Upper lobe of left lung (tissue), 4 donors: ENCODE results near the gene FAM81A.

Source experiments
- EP300 ChIP-seq, 4 donors: sonication (generic); formaldehyde crosslinking; IDR thresholded peaks; one replicate each; pipeline ENCODE4 v1.5.1; 2017; ENCODE audit warnings: antibody characterized with exemption in 4 of 4, control low read depth in 2 of 4
- POLR2A ChIP-seq, 4 donors: fragments of 450-650 bp; IDR thresholded peaks; one replicate each; pipeline ENCODE4 v1.5.1; 2016 to 2017; ENCODE audit warnings: antibody characterized with exemption in 4 of 4, mild to moderate bottlenecking in 2 of 4
- POLR2AphosphoS5 ChIP-seq, 2 donors: sonication (generic); formaldehyde crosslinking; IDR thresholded peaks; one replicate each; pipeline ENCODE4 v1.5.1; 2017; ENCODE audit warnings: antibody characterized with exemption in 2 of 2
- TF ChIP-seq, protein P1 (sequence below), 6 experiments: fragments of 450-650 bp in 4 of 6; fragments of 200-600 bp in 2 of 6; sonication (generic) in 2 of 6; IDR thresholded peaks; one replicate each; pipeline ENCODE4 v1.5.1; 2016 to 2019; ENCODE audit warnings: antibody characterized with exemption in 6 of 6

DNA sequence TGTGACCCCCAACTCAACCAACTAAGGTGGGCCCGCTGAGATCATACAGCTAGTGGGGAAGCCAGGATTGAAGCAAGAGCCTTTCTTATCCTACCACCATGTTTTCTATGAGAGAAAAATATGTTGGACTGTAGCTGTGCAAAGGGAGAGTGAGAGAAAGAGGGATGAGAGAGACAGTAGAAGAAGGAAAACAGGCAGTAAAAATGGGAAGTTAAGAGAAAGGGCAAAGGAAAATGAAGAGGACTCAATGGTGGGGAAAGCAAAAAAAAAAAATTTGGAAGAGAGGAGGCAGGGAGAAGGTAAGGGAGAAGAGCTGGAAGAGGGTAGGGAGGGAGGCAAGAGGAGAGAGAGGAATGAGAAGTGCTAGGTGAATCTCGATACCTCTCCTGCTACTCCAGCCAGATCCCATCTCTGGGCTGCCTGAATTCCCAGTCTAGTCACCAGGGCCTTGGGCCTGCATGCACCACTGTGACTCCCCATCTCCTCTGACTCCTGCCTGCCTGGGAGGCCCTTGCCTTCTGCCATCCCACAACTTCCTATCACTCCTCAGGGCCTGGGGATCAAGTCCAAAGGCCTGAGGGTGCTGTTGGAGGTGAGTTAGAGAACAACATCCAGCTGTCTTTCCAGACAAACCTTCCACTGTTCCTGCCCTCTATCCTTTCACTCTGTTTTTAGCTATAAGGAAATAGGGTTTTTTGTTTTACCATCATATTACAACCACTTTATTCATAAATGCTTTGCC, 15.7 kb downstream of the FAM81A start:
- TF ChIP-seq, protein P1, sequence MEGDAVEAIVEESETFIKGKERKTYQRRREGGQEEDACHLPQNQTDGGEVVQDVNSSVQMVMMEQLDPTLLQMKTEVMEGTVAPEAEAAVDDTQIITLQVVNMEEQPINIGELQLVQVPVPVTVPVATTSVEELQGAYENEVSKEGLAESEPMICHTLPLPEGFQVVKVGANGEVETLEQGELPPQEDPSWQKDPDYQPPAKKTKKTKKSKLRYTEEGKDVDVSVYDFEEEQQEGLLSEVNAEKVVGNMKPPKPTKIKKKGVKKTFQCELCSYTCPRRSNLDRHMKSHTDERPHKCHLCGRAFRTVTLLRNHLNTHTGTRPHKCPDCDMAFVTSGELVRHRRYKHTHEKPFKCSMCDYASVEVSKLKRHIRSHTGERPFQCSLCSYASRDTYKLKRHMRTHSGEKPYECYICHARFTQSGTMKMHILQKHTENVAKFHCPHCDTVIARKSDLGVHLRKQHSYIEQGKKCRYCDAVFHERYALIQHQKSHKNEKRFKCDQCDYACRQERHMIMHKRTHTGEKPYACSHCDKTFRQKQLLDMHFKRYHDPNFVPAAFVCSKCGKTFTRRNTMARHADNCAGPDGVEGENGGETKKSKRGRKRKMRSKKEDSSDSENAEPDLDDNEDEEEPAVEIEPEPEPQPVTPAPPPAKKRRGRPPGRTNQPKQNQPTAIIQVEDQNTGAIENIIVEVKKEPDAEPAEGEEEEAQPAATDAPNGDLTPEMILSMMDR (IDR thresholded peaks at IDR 0.05) = no peak
- TF ChIP-seq POLR2AphosphoS5 (IDR thresholded peaks at IDR 0.05) = no peak
- TF ChIP-seq POLR2A (IDR thresholded peaks at IDR 0.05) = no peak
- TF ChIP-seq EP300 (IDR thresholded peaks at IDR 0.05) = no peak
